ENCODE measurements around the gene CD1C. TPM values are rescaled to one million over a fixed set of nuclear protein-coding genes. Genes with fewer than 3 reads are reported as not detected.
"Not testable (repeated sequence)": the region's sequence is repeated elsewhere in the genome, so short reads cannot be mapped to it uniquely, and the experiment has no call there.

Gene CD1C
- total RNA-seq (2014; rRNA removed; shearing (Covaris generic)) = not detected in 2 replicates

DNA sequence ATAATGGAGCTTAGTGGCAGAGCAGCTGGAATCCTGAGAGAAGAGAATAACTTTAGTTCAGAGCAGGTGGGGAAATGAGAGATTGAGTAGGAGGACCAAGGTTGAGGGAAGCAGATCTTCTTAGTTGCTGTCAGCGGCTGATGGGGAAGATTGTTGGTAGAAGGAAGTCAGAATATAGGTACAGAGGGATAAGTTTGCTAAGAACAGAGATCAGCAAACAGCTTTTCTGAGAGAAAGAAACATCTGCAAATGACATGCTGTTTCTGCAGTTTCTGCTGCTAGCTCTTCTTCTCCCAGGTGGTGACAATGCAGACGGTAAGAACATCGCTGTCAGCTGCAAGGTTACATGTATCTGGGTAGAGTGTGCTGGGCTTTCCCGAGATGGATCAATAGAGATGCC is at the start of gene CD1C:
Gene CD1C (plus strand): TSS at position 113 of the 400 bp plus-strand sequence. CDS start 142 bp downstream, at position 255.
- H3K4me3 ChIP-seq = no peak within 1 kb of the TSS
- H3K27me3 ChIP-seq (replicated peaks) = no peaks in the 10 kb centered on the region
- DNase-seq (ENCODE audit: low read depth in 1 of 2, low spot score in 2 of 2) = no peak
- H3K4me1 ChIP-seq (replicated peaks) = no peaks in the 10 kb centered on the region
- H3K27ac ChIP-seq = no peak within 1 kb of the TSS
- H3K9me3 ChIP-seq (replicated peaks) = no peaks in the 10 kb centered on the region
- no peaks in the 10 kb centered on the region for H3K36me3 ChIP-seq

DNA sequence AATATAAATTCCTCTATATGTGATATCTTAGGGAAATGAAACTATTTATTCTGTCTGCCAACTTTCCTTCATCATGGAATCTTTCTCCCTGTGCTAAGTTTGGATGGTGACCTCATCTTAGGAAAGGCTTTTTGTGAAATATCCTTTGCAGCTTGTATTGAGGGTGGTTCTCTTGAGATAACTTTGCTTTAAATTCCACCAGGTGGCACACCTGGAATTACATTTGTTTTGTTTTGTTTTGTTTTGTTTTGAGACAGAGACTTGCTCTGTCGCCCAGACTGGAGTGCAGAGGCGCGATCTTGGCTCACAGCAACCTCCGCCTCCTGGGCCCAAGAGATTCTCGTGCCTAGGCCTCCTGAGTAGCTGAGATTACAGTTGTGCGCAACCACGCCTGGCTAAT is 43.1 kb upstream of the CD1C start:
- Histone ChIP-seq H3K36me3 (no peaks in the 10 kb centered on the region), H3K4me1 (replicated peaks) (no peaks in the 10 kb centered on the region), H3K4me3 (no peak overlapping the region), H3K27me3 (replicated peaks) (0 out of 2 replicates have a peak, but pooled peaks cover 2% of the 10 kb centered on the region), H3K9me3 (replicated peaks) (no peaks in the 10 kb centered on the region), H3K27ac (no peak overlapping the region)
- no peak for DNase-seq (ENCODE audit: low read depth in 1 of 2, low spot score in 2 of 2)

GRCh38 chr1:158248118-158248517 is 41.6 kb upstream of the CD1C start:
- H3K9me3 ChIP-seq (replicated peaks) = no peaks in the 10 kb centered on the region
- H3K4me1 ChIP-seq (replicated peaks) = no peaks in the 10 kb centered on the region
- no peaks in the 10 kb centered on the region for H3K36me3 ChIP-seq
- 0 out of 2 replicates have a peak, but pooled peaks cover 2% of the 10 kb centered on the region for H3K27me3 ChIP-seq (replicated peaks)
- no peak for DNase-seq (ENCODE audit: low read depth in 1 of 2, low spot score in 2 of 2)
- no peak overlapping the region for H3K4me3 ChIP-seq
- H3K27ac ChIP-seq = no peak overlapping the region

GRCh38 chr1:158248771-158249170 is 41.0 kb upstream of the CD1C start:
- DNase-seq (ENCODE audit: low read depth in 1 of 2, low spot score in 2 of 2) = no peak
- no peaks in the 10 kb centered on the region for H3K4me1 ChIP-seq (replicated peaks)
- H3K27ac ChIP-seq = no peak overlapping the region
- H3K27me3 ChIP-seq (replicated peaks) = 0 out of 2 replicates have a peak, but pooled peaks cover 2% of the 10 kb centered on the region
- H3K4me3 ChIP-seq = no peak overlapping the region
- no peaks in the 10 kb centered on the region for H3K9me3 ChIP-seq (replicated peaks)
- no peaks in the 10 kb centered on the region for H3K36me3 ChIP-seq

DNA sequence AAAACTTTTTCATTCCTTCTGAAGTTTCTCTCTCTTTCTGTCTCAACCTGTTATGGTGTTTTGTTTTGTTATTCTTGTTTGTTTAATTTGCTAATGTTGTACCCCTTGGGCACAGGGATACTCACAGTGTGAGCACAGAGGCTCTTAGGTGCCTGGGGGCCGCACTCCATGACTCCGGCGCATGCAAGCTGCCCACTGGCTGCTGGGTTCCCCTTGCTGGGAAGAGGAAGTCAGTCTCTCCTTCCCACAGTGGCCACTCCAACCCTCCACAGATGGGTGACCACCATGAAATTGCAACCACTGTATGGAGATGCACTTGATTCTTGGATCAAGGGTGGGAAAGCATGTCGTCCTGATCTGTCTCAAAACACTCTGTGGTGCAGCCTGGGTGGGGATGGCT is 40.1 kb upstream of the CD1C start:
- Histone ChIP-seq H3K27ac (no peak overlapping the region), H3K9me3 (replicated peaks) (no peaks in the 10 kb centered on the region), H3K4me3 (no peak overlapping the region), H3K27me3 (replicated peaks) (0 out of 2 replicates have a peak, but pooled peaks cover 2% of the 10 kb centered on the region), H3K36me3 (no peaks in the 10 kb centered on the region), H3K4me1 (replicated peaks) (no peaks in the 10 kb centered on the region)
- no peak for DNase-seq (ENCODE audit: low read depth in 1 of 2, low spot score in 2 of 2)

- Histone ChIP-seq H3K27me3 (replicated peaks) (0 out of 2 replicates have a peak, but pooled peaks cover 2% of the 10 kb centered on the region), H3K27ac (no peak overlapping the region), H3K36me3 (no peaks in the 10 kb centered on the region), H3K9me3 (replicated peaks) (no peaks in the 10 kb centered on the region), H3K4me3 (no peak overlapping the region), H3K4me1 (replicated peaks) (no peaks in the 10 kb centered on the region)
- no peak for DNase-seq (ENCODE audit: low read depth in 1 of 2, low spot score in 2 of 2)
Observed at GRCh38 chr1:158251163-158251562, 38.6 kb upstream of the CD1C start.

- Histone ChIP-seq H3K4me3 (no peak overlapping the region), H3K36me3 (no peaks in the 10 kb centered on the region), H3K27me3 (replicated peaks) (0 out of 2 replicates have a peak, but pooled peaks cover 2% of the 10 kb centered on the region), H3K9me3 (replicated peaks) (no peaks in the 10 kb centered on the region), H3K4me1 (replicated peaks) (no peaks in the 10 kb centered on the region), H3K27ac (no peak overlapping the region)
- DNase-seq (ENCODE audit: low read depth in 1 of 2, low spot score in 2 of 2) = no peak
Observed at GRCh38 chr1:158255656-158256055, 34.1 kb upstream of the CD1C start.

DNA sequence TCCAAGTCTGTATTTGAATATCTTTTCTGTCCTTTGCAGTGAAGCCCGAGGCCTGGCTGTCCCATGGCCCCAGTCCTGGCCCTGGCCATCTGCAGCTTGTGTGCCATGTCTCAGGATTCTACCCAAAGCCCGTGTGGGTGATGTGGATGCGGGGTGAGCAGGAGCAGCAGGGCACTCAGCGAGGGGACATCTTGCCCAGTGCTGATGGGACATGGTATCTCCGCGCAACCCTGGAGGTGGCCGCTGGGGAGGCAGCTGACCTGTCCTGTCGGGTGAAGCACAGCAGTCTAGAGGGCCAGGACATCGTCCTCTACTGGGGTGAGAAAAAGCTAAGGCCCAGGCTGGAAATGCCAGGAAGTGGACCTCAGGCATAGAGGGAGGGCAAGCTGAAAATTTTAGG is 33.0 kb upstream of the CD1C start:
- H3K27ac ChIP-seq, H3K4me3 ChIP-seq: not testable (repeated sequence)

DNA sequence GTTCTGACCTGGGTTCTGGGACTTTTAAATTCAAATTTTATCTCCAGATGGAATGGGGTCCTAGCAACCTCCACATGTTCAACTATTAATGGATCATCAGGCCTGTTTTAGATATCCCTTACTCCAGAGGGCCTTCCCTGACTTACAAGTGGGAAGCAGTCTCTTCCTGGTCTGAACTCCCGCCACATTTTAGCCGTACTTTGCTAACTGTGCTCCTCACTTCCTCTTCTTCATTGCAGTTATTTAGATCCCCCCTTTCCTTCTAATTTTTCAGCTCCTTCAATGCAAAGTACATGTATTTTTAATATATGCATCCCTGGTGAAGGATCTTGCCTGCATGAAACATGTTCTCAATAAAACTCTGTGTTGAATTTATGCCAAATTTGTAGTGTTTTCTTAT is 31.8 kb upstream of the CD1C start:
- Histone ChIP-seq H3K36me3 (no peaks in the 10 kb centered on the region), H3K4me1 (replicated peaks) (no peaks in the 10 kb centered on the region), H3K9me3 (replicated peaks) (no peaks in the 10 kb centered on the region), H3K4me3 (no peak overlapping the region), H3K27ac (no peak overlapping the region), H3K27me3 (replicated peaks) (no peaks in the 10 kb centered on the region)
- DNase-seq (ENCODE audit: low read depth in 1 of 2, low spot score in 2 of 2) = no peak

More for the DNA sequence above, 33.0 kb upstream of the CD1C start:
- not testable (repeated sequence) for H3K9me3 ChIP-seq (replicated peaks); DNase-seq (ENCODE audit: low read depth in 1 of 2, low spot score in 2 of 2); H3K4me1 ChIP-seq (replicated peaks); H3K27me3 ChIP-seq (replicated peaks); H3K36me3 ChIP-seq

DNA sequence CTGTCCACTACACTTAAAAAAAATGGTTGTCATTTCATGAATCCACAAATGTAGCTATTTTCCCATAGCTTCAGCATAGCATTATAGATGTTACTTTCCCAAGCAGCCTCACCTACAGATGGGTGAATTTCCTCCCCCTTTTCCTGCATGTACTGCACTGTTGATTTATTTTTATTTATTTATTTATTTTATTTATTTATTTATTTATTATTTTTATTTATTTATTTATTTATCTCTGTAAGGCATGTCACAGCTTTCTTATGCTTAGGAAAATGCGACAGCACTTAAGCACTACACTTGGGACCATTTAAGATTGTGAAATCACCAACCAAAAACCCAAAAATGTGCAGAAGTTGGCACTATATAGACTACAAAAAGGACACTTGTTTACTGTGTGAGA is 30.6 kb upstream of the CD1C start:
- no peak overlapping the region for H3K4me3 ChIP-seq
- no peaks in the 10 kb centered on the region for H3K4me1 ChIP-seq (replicated peaks)
- no peaks in the 10 kb centered on the region for H3K36me3 ChIP-seq
- no peak for DNase-seq (ENCODE audit: low read depth in 1 of 2, low spot score in 2 of 2)
- no peaks in the 10 kb centered on the region for H3K9me3 ChIP-seq (replicated peaks)
- no peak overlapping the region for H3K27ac ChIP-seq
- H3K27me3 ChIP-seq (replicated peaks) = no peaks in the 10 kb centered on the region

GRCh38 chr1:158272681-158273080 is 17.0 kb upstream of the CD1C start:
- no peak for DNase-seq (ENCODE audit: low read depth in 1 of 2, low spot score in 2 of 2)
- no peak overlapping the region for H3K4me3 ChIP-seq
- H3K27me3 ChIP-seq (replicated peaks) = no peaks in the 10 kb centered on the region; the same call in none of the 2 replicates
- H3K36me3 ChIP-seq = no peaks in the 10 kb centered on the region
- no peak overlapping the region for H3K27ac ChIP-seq
- no peaks in the 10 kb centered on the region for H3K9me3 ChIP-seq (replicated peaks)
- H3K4me1 ChIP-seq (replicated peaks) = no peaks in the 10 kb centered on the region

DNA sequence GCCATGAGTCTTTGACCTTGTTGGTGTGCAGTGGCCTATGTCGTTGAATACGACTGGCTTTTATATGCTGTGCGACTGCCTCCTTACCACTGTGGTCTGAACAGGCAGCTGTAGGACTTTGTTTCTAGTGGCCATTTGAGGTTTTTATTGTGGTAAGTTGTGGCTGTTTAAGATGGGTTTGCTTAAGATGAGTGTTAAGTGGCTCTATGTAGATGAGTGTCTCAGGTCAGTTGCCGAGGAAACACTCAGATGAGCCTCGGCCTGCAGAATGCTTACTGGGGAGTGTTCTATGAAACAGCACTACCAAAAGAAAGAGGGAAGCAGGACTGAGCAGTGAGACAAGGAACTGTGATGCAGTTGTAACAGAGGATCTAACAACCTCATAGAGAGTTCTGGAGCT is 14.9 kb upstream of the CD1C start:
- no peaks in the 10 kb centered on the region for H3K4me1 ChIP-seq (replicated peaks)
- no peak for DNase-seq (ENCODE audit: low read depth in 1 of 2, low spot score in 2 of 2)

GRCh38 chr1:158282421-158282820 is 7.3 kb upstream of the CD1C start:
- H3K27me3 ChIP-seq (replicated peaks); H3K27ac ChIP-seq; H3K4me3 ChIP-seq; H3K9me3 ChIP-seq (replicated peaks); H3K4me1 ChIP-seq (replicated peaks); DNase-seq (ENCODE audit: low read depth in 1 of 2, low spot score in 2 of 2); H3K36me3 ChIP-seq: not testable (repeated sequence)

More for the DNA sequence above, 14.9 kb upstream of the CD1C start:
- no peak overlapping the region for H3K4me3 ChIP-seq
- no peaks in the 10 kb centered on the region for H3K9me3 ChIP-seq (replicated peaks)
- H3K27me3 ChIP-seq (replicated peaks) = no peaks in the 10 kb centered on the region; the same call in 1 of the 2 replicates
- no peak overlapping the region for H3K27ac ChIP-seq
- no peaks in the 10 kb centered on the region for H3K36me3 ChIP-seq

GRCh38 chr1:158283965-158284364 is 5.8 kb upstream of the CD1C start:
- no peaks in the 10 kb centered on the region for H3K9me3 ChIP-seq (replicated peaks)
- H3K36me3 ChIP-seq = no peaks in the 10 kb centered on the region
- H3K27me3 ChIP-seq (replicated peaks) = no peaks in the 10 kb centered on the region; the same call in 1 of the 2 replicates
- DNase-seq (ENCODE audit: low read depth in 1 of 2, low spot score in 2 of 2) = no peak
- no peaks in the 10 kb centered on the region for H3K4me1 ChIP-seq (replicated peaks)
- no peak overlapping the region for H3K27ac ChIP-seq
- no peak overlapping the region for H3K4me3 ChIP-seq

- H3K27me3 ChIP-seq (replicated peaks) = no peaks in the 10 kb centered on the region; the same call in 1 of the 2 replicates
- no peaks in the 10 kb centered on the region for H3K4me1 ChIP-seq (replicated peaks)
- no peak overlapping the region for H3K4me3 ChIP-seq
- H3K36me3 ChIP-seq = no peaks in the 10 kb centered on the region
- no peak overlapping the region for H3K27ac ChIP-seq
- H3K9me3 ChIP-seq (replicated peaks) = no peaks in the 10 kb centered on the region
- DNase-seq (ENCODE audit: low read depth in 1 of 2, low spot score in 2 of 2) = no peak
Observed at GRCh38 chr1:158285756-158286241, 3.9 kb upstream of the CD1C start.
